ENCODE data around the gene PTPRT.
"Not testable (repeated sequence)": the region's sequence is repeated elsewhere in the genome, so short reads cannot be mapped to it uniquely, and the experiment has no call there.

The PTPRT gene

DNA sequence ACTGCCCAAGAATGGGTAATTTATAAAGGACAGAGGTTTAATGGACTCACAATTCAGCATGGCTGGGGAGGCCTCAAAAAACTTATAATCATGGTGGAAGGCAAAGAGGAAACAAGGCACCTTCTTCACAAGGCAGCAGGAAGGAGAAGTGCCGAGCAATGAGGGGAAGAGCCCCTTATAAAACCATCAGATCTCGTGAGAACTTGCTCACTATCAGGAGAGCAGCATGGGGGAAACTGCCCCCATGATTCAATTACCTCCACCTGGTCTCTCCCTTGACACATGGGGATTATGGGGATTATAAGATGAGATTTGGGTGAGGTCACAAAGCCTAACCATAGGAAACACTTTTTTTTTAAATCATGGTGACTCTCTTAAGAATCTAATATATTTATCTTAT, 278.9 kb downstream of the PTPRT start:
- not testable (repeated sequence) for DNase-seq (ENCODE audit: low spot score)

GRCh38 chr20:42907730-42908129, 282.0 kb downstream of the PTPRT start:
- no peak for DNase-seq (ENCODE audit: low spot score)

GRCh38 chr20:42906120-42906519, 283.6 kb downstream of the PTPRT start:
- no peak for DNase-seq (ENCODE audit: low spot score)

DNA sequence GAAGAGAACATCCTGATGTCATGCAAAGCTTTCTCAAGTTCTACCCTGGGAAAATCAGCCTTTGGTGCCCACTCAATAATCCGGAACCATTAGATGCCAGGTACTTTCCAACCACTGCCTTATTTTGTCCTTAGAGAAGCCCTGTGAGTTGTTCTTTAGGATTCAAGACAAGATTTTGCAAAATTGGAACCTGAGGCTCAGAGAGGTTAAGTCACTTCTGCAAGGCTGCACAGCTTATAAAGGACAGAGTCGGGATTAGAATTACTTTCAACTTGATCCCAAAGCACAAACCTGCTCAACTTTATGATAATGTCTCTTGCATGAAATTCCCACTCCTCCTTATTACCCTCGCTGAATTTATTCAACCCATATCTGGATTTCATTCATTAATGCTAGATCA, 287.2 kb downstream of the PTPRT start:
- no peak for DNase-seq (ENCODE audit: low spot score)

DNA sequence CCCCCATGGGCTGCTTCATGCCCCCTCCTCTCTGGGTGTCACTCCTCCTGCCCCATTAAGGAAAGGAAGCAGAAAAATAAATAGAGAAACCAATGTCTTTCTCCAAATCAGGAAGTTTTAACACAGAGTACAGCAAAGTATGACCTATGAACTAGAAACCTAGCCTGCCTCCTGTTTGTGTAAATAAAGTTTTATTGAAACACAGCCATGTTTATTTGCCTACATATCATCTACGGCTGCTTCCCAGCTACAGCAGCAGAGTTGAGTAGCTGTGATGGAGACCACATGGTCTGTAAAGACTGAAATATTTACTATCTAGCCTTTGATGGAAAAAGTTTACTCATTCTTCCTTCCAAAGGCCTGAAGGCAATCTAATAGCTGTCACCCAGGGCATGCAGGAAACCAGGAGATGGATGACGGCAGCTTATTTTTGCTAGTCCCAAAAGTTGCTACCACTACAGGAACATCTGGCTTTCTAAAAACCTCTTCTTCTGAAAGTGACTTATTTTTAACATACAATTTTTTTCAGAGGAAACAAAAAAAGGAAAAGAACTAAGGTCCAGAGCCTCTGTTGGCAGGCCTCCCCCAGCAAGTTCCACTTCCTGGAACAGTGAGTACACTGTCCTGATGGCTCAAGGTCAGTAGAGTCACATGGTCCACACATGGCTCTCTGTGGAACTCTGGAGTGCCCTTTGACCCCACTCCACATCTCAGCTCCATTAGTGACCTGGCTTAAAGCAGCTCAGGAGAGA, 287.8 kb downstream of the PTPRT start:
- DNase-seq (ENCODE audit: low spot score): no peak

GRCh38 chr20:42900764-42901163, 288.9 kb downstream of the PTPRT start:
- not testable (repeated sequence) for DNase-seq (ENCODE audit: low spot score)

DNA sequence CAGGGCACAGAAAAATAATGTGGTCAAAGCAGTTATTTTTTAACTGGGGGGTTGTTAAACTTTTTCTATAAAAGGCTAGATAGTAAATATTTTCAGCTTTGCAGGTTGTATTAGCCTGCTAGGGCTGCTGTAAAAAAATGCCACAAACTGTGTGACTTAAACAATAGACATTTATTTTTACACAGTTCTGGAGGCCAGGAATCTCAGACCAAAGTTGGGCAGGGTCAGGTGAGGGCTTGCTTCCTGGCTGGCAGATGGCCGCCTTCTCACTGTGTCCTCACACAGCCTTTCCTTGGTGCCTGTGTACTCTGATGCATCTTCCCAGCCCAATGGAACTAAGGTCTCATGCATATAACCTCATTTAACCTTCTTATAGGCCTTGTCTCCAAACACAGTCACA, 294.7 kb downstream of the PTPRT start:
- DNase-seq (ENCODE audit: low spot score): no peak

DNA sequence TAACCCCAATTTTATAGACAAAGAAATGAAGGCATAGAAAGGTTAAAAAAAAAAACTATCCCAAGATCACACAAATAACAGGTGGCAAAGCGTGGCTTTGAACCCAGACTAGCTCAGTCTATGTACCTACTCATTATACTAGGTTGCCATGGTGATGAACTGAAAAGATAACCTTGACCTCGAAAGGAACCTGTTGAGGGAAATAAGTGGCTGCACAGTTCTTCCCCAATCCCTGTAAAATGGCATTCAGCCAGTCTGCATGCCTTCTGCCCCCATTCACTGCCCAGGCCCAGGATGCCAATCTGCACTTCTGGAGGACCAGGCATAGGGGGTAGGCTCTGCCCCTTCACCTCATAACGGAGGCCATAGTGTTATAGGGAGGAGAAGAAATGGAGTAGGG, 295.2 kb downstream of the PTPRT start:
- DNase-seq (ENCODE audit: low spot score): no peak

DNA sequence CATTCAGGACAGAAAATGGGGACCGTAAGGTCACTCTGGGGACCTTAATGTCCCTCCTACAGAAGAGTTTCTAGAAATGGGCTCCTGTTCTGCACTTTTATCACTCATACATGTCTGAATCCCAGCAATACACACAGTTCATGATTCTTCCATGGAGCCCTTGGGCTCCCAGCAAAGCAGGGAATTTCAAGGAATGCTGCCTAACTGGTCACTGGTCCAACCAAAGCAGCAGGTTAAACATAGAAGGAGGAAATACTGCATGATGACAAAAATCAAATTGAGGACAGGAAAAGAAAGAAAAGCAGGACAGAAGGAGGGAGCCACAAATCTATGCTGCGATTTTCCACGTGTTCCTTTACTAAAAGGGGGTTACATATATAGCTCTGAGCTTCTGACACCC, 300.2 kb downstream of the PTPRT start:
- DNase-seq (ENCODE audit: low spot score): no peak

DNA sequence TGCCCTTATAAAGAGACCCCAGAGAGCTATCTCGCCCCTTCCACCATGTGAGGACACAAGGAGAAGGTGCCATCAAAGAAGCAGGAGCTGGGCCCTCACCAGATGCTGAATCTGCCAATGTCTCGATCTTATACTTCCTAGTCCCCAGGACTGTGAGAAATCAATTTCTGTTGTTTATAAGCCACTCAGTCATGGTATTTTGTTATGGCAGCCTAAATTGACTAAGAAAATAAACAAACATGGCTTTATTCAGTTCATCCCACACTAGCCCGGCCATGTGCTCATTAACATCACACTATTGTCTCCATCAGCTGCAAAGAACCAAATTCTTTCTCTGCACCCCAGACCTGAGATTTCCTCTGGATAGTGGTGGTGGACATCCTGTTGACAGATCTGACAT, 302.4 kb downstream of the PTPRT start:
- DNase-seq (ENCODE audit: low spot score): no peak

GRCh38 chr20:42886801-42887200, 302.9 kb downstream of the PTPRT start:
- DNase-seq (ENCODE audit: low spot score): no peak

DNA sequence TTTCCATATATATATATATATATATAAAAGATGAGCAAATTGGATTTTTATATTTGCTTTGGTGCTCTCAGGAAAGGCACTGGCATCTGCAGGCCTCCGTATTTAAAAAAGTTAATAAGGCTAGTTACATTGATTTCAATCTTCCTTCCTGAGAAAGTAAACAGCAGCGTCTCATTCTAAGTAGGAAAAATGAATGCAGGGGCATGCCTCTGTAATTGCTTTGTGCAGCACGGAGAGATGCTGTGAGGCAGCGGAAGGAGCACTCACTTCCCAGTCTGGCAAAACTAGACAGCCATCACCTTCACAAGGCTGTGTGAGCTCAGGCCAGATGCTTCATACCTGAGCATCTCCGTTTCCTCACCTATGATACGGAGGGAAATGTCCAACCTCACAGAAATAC, 303.7 kb downstream of the PTPRT start:
- no peak for DNase-seq (ENCODE audit: low spot score)

GRCh38 chr20:42875581-42875980, 314.1 kb downstream of the PTPRT start:
- no peak for DNase-seq (ENCODE audit: low spot score)

DNA sequence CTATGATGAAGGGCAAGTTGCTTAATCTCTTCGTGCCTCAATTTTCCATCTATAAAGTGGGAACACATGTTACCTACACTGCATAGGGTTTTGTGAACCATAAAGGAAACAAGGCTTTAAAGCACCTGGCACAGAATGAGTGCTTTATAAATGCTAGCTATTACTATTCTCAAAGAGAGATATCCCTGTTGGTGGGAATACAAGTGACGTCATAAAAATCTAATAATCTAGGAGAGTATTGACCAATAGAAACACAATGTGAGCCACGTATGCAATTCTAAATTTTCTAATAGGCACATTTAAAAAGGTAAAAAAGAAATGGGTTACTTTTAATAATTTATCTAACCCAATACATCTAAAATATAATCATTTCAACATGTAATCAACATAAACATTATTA, 316.4 kb downstream of the PTPRT start:
- no peak for DNase-seq (ENCODE audit: low spot score)

GRCh38 chr20:42864116-42864515, 325.6 kb downstream of the PTPRT start:
- DNase-seq (ENCODE audit: low spot score): no peak

DNA sequence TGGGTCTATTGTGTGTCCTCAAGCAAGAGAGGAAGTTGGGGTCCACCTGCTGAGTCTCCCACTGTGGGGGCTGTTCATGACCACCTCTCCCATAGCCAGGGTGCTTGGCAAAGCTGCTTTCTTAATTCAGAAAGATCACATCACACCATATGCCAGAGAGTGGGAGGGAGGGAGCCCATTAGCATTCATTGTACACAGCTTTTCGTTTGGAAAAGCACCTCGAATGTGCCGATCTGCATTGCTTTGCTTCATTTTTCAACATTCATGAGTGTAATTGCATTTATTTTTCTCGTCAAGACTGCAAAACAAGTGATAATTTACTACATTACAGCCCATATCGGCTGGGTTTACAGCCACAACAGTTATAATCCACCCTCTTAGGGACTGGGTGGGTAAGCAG, 327.3 kb downstream of the PTPRT start:
- no peak for DNase-seq (ENCODE audit: low spot score)

DNA sequence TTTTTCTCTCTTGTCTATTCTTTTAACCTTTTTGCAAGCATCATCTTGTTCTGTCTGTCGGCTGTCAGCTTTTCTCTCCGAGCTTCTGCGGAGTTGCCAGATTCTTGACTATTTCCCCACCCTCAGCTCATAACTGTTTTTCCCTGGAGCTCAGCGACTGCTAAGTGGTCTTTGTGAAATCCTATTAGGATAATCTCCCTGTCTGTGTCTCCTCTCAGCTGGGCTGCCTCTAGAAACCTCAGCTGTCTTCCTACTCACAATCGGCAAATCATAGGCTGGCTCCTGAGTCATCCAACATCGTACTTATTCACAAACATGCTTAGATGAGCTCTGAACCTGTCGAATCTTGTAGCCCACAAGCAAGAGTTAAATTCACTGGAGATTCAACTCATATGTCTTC, 332.3 kb downstream of the PTPRT start:
- DNase-seq (ENCODE audit: low spot score): no peak

DNA sequence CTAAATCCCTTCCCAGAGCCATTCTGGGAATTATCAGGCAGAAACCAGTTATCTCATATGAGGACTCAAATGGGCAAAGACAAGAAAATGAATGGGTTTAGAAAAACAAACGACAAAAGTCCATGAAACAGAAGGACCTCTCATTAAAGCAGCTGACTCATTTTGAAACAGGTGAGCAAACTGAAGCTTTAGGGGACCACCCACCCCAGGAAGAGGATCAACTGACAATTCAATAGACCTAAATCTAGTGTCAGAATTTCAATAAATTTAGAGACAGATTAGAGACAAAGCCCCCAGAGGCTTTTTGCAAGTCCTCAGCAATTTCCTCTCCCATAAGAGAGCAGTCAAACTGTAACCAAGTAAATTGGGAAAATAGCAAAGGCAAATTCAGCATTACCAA, 333.8 kb downstream of the PTPRT start:
- no peak for DNase-seq (ENCODE audit: low spot score)

- no peak for DNase-seq (ENCODE audit: low spot score)
Measured at GRCh38 chr20:42852691-42853090, 337.0 kb downstream of the PTPRT start.

GRCh38 chr20:42846784-42847490, 342.8 kb downstream of the PTPRT start:
- DNase-seq (ENCODE audit: low spot score): no peak

- no peak for DNase-seq (ENCODE audit: low spot score)
Measured at GRCh38 chr20:42844751-42845150, 345.0 kb downstream of the PTPRT start.

- DNase-seq (ENCODE audit: low spot score): no peak
Measured at GRCh38 chr20:42837456-42837855, 352.2 kb downstream of the PTPRT start.

DNA sequence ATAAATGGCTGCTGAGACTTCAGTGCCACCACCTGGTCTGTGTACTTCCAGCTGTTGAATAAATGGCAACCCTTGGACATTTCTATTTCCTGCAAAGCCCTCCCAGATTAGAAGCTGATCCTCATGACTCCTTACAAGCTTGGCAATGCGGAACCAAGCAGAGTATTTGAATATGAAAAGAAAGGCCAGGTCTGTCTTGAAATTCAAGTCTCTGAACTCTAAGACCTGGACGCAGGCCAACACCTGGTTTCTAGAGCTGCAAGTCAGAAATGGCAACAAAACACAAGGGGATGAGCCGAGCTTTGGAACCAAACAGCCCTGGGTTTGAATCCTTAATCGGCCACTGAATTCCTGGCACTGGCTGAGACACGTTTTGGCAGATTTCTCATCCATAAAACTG, 353.4 kb downstream of the PTPRT start:
- DNase-seq (ENCODE audit: low spot score): no peak

- DNase-seq (ENCODE audit: low spot score): no peak
Measured at GRCh38 chr20:42807876-42808275, 381.8 kb downstream of the PTPRT start.
